ENCODE data around the gene PMAIP1. TPM values are rescaled to one million over a fixed set of nuclear protein-coding genes. Genes with fewer than 3 reads are reported as not detected.

Gene PMAIP1
- total RNA-seq, 1 donor from 2014 or later: 13.0 TPM

DNA sequence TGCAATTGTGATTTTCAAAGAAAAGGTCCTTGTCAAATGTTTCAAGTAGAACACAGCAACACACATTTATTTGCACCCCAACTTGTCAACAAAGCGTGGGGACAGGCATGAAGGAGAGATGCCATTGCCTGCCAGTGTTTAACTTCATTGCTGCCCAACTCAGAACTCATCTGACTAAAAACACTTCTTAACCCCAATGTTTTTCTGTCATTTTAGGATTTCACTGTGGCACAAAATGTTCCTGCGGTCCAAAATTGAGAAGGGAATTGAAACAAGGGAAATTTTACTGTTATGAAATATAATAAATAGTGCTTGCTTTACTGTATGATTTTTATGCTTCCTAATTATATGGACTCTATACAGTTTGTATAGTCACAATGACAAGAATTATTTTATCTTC is 45.7 kb downstream of the PMAIP1 start:
- Histone ChIP-seq H3K4me1 (ENCODE audit: control insufficient read depth in 3 of 3, insufficient read depth in 3 of 3, low read length in 3 of 3) (no peaks in the 10 kb centered on the region), H3K9me3 (ENCODE audit: control insufficient read depth in 3 of 3, low read length in 3 of 3) (no peaks in the 10 kb centered on the region), H3K27ac (ENCODE audit: low read depth, low read length) (no peak overlapping the region), H3K27me3 (ENCODE audit: control insufficient read depth in 3 of 3, insufficient read depth in 3 of 3, low read length in 3 of 3) (no peaks in the 10 kb centered on the region), H3K9ac (ENCODE audit: low read depth in 1 of 3, low read length in 3 of 3) (no peak overlapping the region), H3K36me3 (ENCODE audit: control insufficient read depth in 3 of 3, insufficient read depth in 3 of 3, low read length in 3 of 3) (no peaks in the 10 kb centered on the region), H3K4me3 (ENCODE audit: low read length in 3 of 3) (no peak overlapping the region)

DNA sequence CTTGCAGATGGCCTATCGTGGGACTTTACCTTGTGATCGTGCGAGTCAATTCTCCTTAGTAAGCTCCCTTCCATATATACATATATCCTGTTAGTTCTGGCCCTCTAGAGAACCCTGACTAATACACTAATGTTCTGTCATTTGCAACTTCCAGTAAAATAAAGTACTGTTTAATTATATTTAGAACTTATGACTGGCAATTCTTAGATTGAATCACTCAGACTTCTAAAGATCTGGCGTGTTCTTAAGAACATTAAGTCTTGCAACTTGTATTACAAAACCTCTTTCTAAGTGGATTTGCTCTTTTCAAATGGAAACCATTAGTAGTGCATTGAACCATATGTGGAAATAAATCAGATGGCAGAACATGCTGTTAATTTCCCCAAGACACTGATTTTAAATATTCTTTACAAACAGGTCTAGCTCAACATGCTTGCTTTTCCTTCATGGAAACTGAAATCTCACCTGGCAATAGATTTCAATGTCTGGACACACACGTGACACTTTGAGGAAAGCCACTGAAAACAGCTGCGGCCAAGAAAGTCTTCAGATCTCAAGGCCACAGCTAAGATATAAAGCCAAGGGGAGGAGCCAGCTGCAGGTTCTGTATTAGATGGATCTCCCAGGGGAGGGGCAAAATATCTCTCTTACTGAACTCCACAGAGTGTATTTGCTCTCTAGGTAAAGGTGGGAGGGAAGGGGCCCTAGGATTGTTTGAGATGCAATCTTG is 50.6 kb downstream of the PMAIP1 start:
- Histone ChIP-seq H3K4me1 (ENCODE audit: control insufficient read depth in 3 of 3, insufficient read depth in 3 of 3, low read length in 3 of 3) (no peaks in the 10 kb centered on the region), H3K9ac (ENCODE audit: low read depth in 1 of 3, low read length in 3 of 3) (no peak overlapping the region)

DNA sequence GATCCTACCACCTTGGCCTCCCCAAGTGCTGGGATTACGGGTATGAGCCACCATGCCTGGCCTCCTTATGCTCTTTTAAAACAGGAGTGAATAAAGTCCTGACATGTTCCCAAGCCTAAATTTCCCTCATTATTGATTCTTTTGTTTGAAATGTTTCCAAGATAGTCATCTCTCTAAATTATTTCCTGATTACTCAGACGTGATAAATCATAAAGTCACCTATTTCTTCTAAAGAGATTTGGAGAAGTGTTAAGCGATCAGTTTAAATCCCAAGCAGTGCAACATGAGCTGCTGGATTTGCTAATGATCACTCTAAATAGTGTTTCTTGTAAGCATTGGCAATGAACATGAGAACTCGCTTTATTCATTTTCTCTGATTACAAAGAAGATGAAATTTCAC is 51.8 kb downstream of the PMAIP1 start:
- Histone ChIP-seq H3K9ac (ENCODE audit: low read depth in 1 of 3, low read length in 3 of 3) (no peak overlapping the region), H3K4me1 (ENCODE audit: control insufficient read depth in 3 of 3, insufficient read depth in 3 of 3, low read length in 3 of 3) (no peaks in the 10 kb centered on the region), H3K27me3 (ENCODE audit: control insufficient read depth in 3 of 3, insufficient read depth in 3 of 3, low read length in 3 of 3) (no peaks in the 10 kb centered on the region), H3K27ac (ENCODE audit: low read depth, low read length) (no peak overlapping the region), H3K9me3 (ENCODE audit: control insufficient read depth in 3 of 3, low read length in 3 of 3) (no peaks in the 10 kb centered on the region), H3K4me3 (ENCODE audit: low read length in 3 of 3) (no peak overlapping the region), H3K36me3 (ENCODE audit: control insufficient read depth in 3 of 3, insufficient read depth in 3 of 3, low read length in 3 of 3) (no peaks in the 10 kb centered on the region)

More for the DNA sequence above, 50.6 kb downstream of the PMAIP1 start:
- Histone ChIP-seq H3K27ac (ENCODE audit: low read depth, low read length) (no peak overlapping the region), H3K4me3 (ENCODE audit: low read length in 3 of 3) (no peak overlapping the region), H3K27me3 (ENCODE audit: control insufficient read depth in 3 of 3, insufficient read depth in 3 of 3, low read length in 3 of 3) (no peaks in the 10 kb centered on the region), H3K36me3 (ENCODE audit: control insufficient read depth in 3 of 3, insufficient read depth in 3 of 3, low read length in 3 of 3) (no peaks in the 10 kb centered on the region), H3K9me3 (ENCODE audit: control insufficient read depth in 3 of 3, low read length in 3 of 3) (no peaks in the 10 kb centered on the region)

GRCh38 chr18:59952283-59953007 is 52.6 kb downstream of the PMAIP1 start:
- Histone ChIP-seq H3K4me3 (ENCODE audit: low read length in 3 of 3) (no peak overlapping the region), H3K27ac (ENCODE audit: low read depth, low read length) (no peak overlapping the region), H3K4me1 (ENCODE audit: control insufficient read depth in 3 of 3, insufficient read depth in 3 of 3, low read length in 3 of 3) (no peaks in the 10 kb centered on the region), H3K36me3 (ENCODE audit: control insufficient read depth in 3 of 3, insufficient read depth in 3 of 3, low read length in 3 of 3) (no peaks in the 10 kb centered on the region), H3K27me3 (ENCODE audit: control insufficient read depth in 3 of 3, insufficient read depth in 3 of 3, low read length in 3 of 3) (no peaks in the 10 kb centered on the region), H3K9me3 (ENCODE audit: control insufficient read depth in 3 of 3, low read length in 3 of 3) (no peaks in the 10 kb centered on the region), H3K9ac (ENCODE audit: low read depth in 1 of 3, low read length in 3 of 3) (no peak overlapping the region)

Other genes starting within 250 kb of the PMAIP1 start
- 2.6 TPM for gene CCBE1, start 202.6 kb upstream of the PMAIP1 start, total RNA-seq